Measurements from ENCODE around the gene TMEM263.
"Not testable (repeated sequence)": the region's sequence is repeated elsewhere in the genome, so short reads cannot be mapped to it uniquely, and the experiment has no call there.

The TMEM263 gene

DNA sequence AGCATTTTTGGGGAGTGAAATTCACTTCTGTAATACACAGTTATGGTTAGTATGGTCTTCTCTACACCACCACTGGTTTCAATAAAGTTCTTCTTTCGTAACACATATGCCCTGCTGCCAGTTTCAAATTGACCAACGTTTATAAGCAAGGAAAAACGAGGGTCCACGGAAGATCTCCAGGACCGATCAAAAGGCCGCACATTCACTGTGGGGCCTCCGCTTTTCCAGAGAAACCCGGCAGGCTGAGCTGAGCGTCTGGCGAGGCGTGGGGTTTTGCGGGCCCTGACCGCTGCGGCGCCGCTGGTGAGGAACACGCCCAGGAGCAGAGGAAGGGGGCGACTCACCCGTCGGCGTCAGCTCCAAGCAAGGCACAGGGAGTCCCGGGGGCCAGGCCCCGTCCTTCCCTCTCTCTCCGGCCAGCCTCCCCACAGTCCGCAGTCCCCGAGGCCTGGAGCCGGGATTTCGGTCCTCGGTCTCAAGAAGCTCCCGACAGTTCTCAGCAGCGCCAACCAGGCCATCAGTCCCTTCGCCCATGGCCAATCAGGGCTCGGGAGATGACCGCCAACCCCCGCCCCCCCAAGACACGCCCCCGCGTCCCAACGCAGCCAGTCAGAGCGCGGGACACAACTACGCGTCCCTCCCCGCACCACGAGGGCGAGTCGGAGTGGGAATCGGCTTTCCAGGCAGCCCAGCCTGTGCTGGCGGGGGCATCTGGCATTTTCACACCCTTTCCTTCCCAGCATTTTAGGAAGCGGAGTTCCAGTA lies 31.1 kb downstream of the TMEM263 start, which contains the start of gene MTERF2:
MTERF2 (minus strand) TSS at position 522 of the 765 bp plus-strand sequence. CDS start 8,432 bp downstream, outside the sequence.
- peak; percentile 88 to 89 for DNase-seq

DNA sequence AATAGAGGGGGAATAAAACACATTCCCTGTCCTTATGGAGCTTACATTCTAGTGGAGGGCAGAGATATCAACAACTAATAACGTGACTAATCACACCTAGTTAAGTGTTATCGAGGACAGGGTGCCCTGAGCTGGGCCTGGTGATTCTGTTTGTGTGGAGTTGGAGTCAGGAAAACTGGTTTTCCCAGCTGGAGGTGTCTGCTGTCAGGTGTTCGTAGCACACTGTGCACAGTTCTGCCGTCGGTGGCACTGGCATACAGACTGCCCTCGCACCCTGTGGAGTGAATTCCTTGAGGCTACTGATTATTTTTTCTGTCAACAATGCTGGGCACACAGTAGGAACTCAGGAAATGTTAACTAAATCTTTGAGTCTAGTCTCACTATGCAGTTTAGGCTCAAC lies 32.1 kb downstream of the TMEM263 start:
- no peak for DNase-seq

DNA sequence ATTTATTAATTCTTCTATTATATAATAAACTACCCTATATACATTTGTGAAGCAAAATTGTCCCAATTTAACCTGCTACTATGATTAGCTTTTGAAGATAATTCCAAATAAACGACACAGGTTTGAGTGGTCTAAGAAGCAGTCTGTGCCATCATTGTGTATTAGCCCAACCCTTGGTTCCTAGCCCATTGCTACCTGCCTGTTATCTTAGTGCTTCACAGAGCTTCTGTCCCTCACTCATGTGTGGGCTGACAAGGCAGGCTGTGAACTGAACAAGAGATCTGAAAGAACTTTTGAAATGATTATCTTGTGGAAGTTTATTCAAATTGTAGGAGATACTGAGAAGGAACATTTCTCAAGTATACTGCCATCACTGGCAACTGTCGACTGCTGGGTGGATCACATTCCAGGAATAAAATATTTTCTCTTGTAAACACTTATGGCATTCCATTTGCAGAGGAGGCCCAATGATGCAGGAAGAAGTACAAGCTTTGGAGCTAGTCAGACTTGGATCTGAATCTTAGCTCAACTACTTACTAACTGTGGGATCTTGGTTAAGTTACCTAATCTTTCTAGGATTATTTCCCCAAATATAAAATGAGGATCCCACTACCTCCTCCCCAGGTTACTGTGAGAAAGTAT lies 39.0 kb downstream of the TMEM263 start:
- no peak for DNase-seq

DNA sequence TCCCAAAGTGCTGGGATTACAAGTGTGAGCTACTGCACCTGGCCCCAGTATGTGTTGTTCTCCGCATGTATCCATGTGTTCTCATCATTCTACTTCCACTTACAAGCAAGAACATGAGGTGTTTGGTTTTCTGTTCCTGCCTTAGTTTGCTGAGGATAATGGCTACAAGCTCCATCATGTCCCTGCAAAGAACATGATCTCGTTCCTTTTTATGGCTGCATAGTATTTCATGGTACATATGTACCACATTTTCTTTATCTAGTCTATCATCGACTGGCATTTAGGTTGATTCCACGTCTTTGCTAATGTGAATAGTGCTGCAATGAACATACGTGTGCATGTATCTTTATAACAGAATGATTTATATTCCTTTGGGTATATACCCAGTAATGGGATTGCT lies 40.4 kb downstream of the TMEM263 start:
- not testable (repeated sequence) for DNase-seq

GRCh38 chr12:106997916-106998315 lies 42.2 kb downstream of the TMEM263 start:
- no peak for DNase-seq

DNA sequence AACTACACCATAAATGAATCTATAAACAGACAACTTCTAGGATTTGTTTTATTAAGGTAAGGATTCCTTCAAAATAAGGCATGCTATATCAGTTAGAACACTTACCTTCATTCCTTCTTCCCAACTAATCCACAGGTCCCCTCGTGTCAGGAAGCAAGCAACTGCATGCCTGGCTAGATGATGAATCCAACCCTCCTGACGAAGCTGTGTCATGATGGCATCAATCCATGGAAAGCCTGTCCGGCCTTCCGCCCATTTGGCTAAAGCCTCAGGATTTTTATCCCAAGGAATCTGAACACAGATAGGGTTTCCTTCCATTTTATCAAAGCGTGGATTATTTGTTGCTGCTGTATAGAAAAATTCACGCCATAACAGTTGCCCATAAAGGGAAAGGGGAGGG lies 43.7 kb downstream of the TMEM263 start:
- no peak for DNase-seq

- peak in 1 of 2 donors; percentile 10 for DNase-seq
Measured at GRCh38 chr12:107002665-107003064, 47.0 kb downstream of the TMEM263 start.

GRCh38 chr12:107007411-107007810 lies 51.7 kb downstream of the TMEM263 start:
- peak in 1 of 2 donors; percentile 9 for DNase-seq

GRCh38 chr12:107011519-107011918 lies 55.8 kb downstream of the TMEM263 start:
- no peak for DNase-seq

DNA sequence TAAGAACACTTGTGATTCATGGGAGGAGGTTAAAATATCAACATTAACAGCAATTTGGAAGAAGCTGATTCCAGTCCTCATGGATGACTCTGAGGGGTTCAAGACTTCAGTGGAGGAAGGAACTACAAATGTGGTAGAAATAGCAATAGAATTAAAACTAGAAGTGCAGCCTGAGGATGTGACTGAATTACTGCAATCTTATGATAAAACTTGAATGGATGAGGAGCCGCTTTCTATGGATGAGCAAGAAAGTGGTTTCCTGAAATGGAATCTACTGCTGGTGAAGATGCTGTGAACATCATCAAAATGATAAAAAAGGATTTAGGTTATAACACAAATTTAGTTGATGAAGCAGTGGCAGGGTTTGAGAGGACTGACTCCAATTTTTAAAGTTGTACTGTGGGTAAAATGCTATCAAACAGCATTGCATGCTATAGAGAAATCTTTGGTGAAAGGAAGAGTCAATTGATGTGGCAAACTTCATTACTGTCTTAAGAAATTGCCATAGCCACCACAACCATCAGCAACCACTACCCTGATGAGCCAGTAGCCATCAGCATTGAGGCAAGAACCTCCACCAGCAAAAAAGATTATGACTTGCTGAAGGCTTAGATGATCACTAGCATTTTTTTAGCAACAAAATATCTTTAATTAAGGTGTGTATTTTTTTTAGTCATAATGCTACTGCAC lies 57.2 kb downstream of the TMEM263 start:
- DNase-seq: no peak

DNA sequence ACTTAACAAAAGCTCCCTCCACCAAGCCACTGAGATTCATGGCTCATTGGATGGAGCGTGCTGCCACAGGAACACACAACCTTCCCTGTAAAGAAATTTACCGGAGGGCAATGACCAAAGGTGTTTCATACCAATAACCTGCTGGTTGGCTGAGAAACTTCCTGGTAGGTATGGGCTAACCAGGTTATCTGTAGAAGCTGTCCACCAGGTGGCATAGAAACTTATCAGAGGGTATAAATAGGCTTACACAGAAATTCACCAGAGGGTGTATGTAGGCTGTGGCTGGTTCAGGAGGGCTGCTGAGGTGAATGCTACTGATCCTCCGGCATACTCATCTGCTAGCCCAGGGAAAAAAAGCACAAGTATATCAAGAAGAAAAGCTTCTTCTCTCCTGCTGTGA lies 58.3 kb downstream of the TMEM263 start:
- DNase-seq: no peak

DNA sequence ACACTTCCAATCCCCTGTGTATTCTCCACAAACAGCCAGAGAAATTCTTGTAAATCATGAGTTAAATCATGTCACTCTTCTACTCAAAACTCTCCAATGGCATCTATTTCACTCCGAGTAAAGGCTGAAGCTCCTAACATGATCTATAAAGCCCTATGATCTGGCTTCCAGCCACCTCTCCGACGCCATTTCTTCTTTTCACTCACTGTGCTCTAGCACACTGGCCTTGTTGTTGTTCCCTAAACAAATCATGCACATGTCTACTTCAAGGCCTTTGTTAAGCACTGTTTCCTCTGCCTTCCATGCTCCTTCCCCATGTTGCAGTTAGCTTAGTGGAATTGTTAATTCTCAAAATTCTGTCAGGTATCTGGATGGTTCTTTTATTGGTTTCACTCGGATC lies 61.3 kb downstream of the TMEM263 start:
- DNase-seq: no peak

DNA sequence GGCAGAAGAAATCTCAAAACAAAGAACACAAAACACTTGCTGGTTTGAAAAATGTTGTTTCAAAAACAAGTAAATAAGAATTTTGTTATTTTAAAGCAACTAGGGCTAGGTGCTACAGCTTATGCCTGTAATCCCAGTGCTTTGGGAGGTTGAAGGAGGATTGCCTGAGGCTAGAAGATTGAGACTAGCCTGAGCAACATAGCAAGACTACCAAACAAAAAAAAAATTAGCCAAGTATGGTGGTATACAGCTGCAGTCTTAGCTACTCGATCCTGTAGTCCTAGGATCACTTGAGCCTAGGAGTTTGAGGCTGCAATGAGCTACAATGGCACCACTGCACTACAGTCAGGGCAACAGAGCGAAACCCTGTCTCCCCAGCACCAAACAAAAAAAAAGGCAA lies 63.8 kb downstream of the TMEM263 start:
- no peak for DNase-seq
